Mesothelial cell of epicardium (in vitro differentiated cells): ENCODE measurements around the gene ADCY2. TPM values are rescaled to one million over a fixed set of nuclear protein-coding genes. Genes with fewer than 3 reads are reported as not detected.

Experiments
- DNase-seq, 2 experiments: peaks; one replicate each; pipeline ENCODE4 v3.0.0; 2021; ENCODE audit warnings: low spot score in 2 of 2; ENCODE audit not compliant: unreplicated experiment in 2 of 2
- H3K27ac Mint-ChIP-seq: 2 replicates; pipeline ENCODE4 v1.8.0; 2021; ENCODE audit warnings: mixed read lengths
- H3K27me3 Mint-ChIP-seq: 2 replicates; pipeline ENCODE4 v1.8.0; 2021; ENCODE audit warnings: low read depth, mixed read lengths
- H3K36me3 Mint-ChIP-seq: 2 replicates; pipeline ENCODE4 v1.8.0; 2021; ENCODE audit warnings: mixed read lengths
- H3K4me1 Mint-ChIP-seq: 2 replicates; pipeline ENCODE4 v1.8.0; 2021; ENCODE audit warnings: mixed read lengths
- H3K4me3 Mint-ChIP-seq: 2 replicates; pipeline ENCODE4 v1.8.0; 2021; ENCODE audit warnings: mild to moderate bottlenecking, moderate library complexity, mixed read lengths
- H3K9me3 Mint-ChIP-seq: 2 replicates; pipeline ENCODE4 v1.8.0; 2021; ENCODE audit warnings: mixed read lengths
- CTCF ChIP-seq: fragments of 200-600 bp; sonication (generic); IDR thresholded peaks from one replicate; pipeline ENCODE4 v1.5.0; 2021; ENCODE audit warnings: antibody characterized with exemption; ENCODE audit not compliant: unreplicated experiment
- total RNA-seq: library from RNA; stranded (reverse); gene quantifications from 3 replicates; pipeline ENCODE4 v1.2.1, GENCODE V29; 2021

The ADCY2 gene
- total RNA-seq, 1 donor from 2014 or later = 3.0 TPM

GRCh38 chr5:7852542-7852941 lies 456.6 kb downstream of the ADCY2 start:
- Mint-ChIP-seq H3K27ac (peak overlapping the region; percentile 67), H3K4me3 (peak overlapping the region; percentile 80), H3K36me3 (peaks cover 3% of the 10 kb centered on the region), H3K9me3 (peaks cover 4% of the 10 kb centered on the region), H3K4me1 (peaks cover 11% of the 10 kb centered on the region), H3K27me3 (peaks cover 18% of the 10 kb centered on the region)
- TF ChIP-seq CTCF = no peak
- DNase-seq = no peak

GRCh38 chr5:7852988-7853387 lies 457.1 kb downstream of the ADCY2 start:
- no peak for TF ChIP-seq CTCF
- DNase-seq = no peak
- H3K27ac Mint-ChIP-seq = no peak overlapping the region
- peaks cover 3% of the 10 kb centered on the region for H3K36me3 Mint-ChIP-seq
- H3K4me3 Mint-ChIP-seq = no peak overlapping the region
- H3K4me1 Mint-ChIP-seq = peaks cover 15% of the 10 kb centered on the region
- peaks cover 4% of the 10 kb centered on the region for H3K9me3 Mint-ChIP-seq
- peaks cover 15% of the 10 kb centered on the region for H3K27me3 Mint-ChIP-seq

- DNase-seq = no peak
- Mint-ChIP-seq H3K27ac (no peak overlapping the region), H3K27me3 (no peaks in the 10 kb centered on the region), H3K9me3 (peaks cover 4% of the 10 kb centered on the region), H3K36me3 (peaks cover 10% of the 10 kb centered on the region), H3K4me3 (no peak overlapping the region), H3K4me1 (peaks cover 20% of the 10 kb centered on the region)
- TF ChIP-seq CTCF = no peak
These were observed 459.7 kb downstream of the ADCY2 start for GRCh38 chr5:7855611-7856010.

- peaks cover 17% of the 10 kb centered on the region for H3K36me3 Mint-ChIP-seq
- no peak overlapping the region for H3K27ac Mint-ChIP-seq
- H3K27me3 Mint-ChIP-seq = no peaks in the 10 kb centered on the region
- TF ChIP-seq CTCF = peak; percentile 39
- H3K4me3 Mint-ChIP-seq = no peak overlapping the region
- peaks cover 18% of the 10 kb centered on the region for H3K4me1 Mint-ChIP-seq
- no peak for DNase-seq
- H3K9me3 Mint-ChIP-seq = peaks cover 4% of the 10 kb centered on the region
These were observed 460.9 kb downstream of the ADCY2 start for GRCh38 chr5:7856855-7857254.

- H3K9me3 Mint-ChIP-seq = peaks cover 4% of the 10 kb centered on the region
- TF ChIP-seq CTCF = no peak
- H3K27me3 Mint-ChIP-seq = no peaks in the 10 kb centered on the region
- peaks cover 17% of the 10 kb centered on the region for H3K36me3 Mint-ChIP-seq
- no peak for DNase-seq
- peaks cover 16% of the 10 kb centered on the region for H3K4me1 Mint-ChIP-seq
- no peak overlapping the region for H3K4me3 Mint-ChIP-seq
- no peak overlapping the region for H3K27ac Mint-ChIP-seq
These were observed 461.4 kb downstream of the ADCY2 start for GRCh38 chr5:7857361-7857760.
